HG02763 (cell line): Measurements from ENCODE around the gene SLC49A4.
A peak's percentile ranks its signal among the peaks of the same experiment; 100 is the strongest.

Experiments used
- ATAC-seq: cut with Tn5 transposase; IDR thresholded peaks from one replicate; pipeline ENCODE4 v1.9.1; 2021; ENCODE audit warnings: mild to moderate bottlenecking, moderate library complexity; ENCODE audit not compliant: unreplicated experiment

The SLC49A4 gene

GRCh38 chr3:122843604-122844003 lies 48.7 kb downstream of the SLC49A4 start:
- no peak for ATAC-seq

- no peak for ATAC-seq
Observed at GRCh38 chr3:122857019-122857418, 62.1 kb downstream of the SLC49A4 start.

- no peak for ATAC-seq
Observed at GRCh38 chr3:122858373-122858772, 63.5 kb downstream of the SLC49A4 start.

- ATAC-seq = no peak
Observed at GRCh38 chr3:122859021-122859805, 64.3 kb downstream of the SLC49A4 start.

GRCh38 chr3:122862381-122862780 lies 67.5 kb downstream of the SLC49A4 start:
- no peak for ATAC-seq

- ATAC-seq = no peak
Observed at GRCh38 chr3:122864498-122864897, 69.6 kb downstream of the SLC49A4 start.

GRCh38 chr3:122868322-122868721 lies 73.5 kb downstream of the SLC49A4 start:
- ATAC-seq = no peak

GRCh38 chr3:122873741-122874515 lies 79.1 kb downstream of the SLC49A4 start:
- ATAC-seq = no peak

GRCh38 chr3:122875547-122876127 lies 80.8 kb downstream of the SLC49A4 start:
- no peak for ATAC-seq

- ATAC-seq = no peak
Observed at GRCh38 chr3:122880173-122880572, 85.3 kb downstream of the SLC49A4 start.

GRCh38 chr3:122880624-122881023 lies 85.8 kb downstream of the SLC49A4 start:
- ATAC-seq = no peak

GRCh38 chr3:122882361-122882947 lies 87.6 kb downstream of the SLC49A4 start:
- no peak for ATAC-seq

GRCh38 chr3:122886251-122886650 lies 91.4 kb downstream of the SLC49A4 start:
- ATAC-seq = no peak

GRCh38 chr3:122886946-122887345 lies 92.1 kb downstream of the SLC49A4 start:
- no peak for ATAC-seq

GRCh38 chr3:122890077-122890719 lies 95.3 kb downstream of the SLC49A4 start:
- ATAC-seq = peak; percentile 43

GRCh38 chr3:122890720-122891220 lies 95.9 kb downstream of the SLC49A4 start:
- no peak for ATAC-seq

GRCh38 chr3:122892118-122892960 lies 97.5 kb downstream of the SLC49A4 start:
- ATAC-seq = no peak

GRCh38 chr3:122893282-122893681 lies 98.4 kb downstream of the SLC49A4 start:
- no peak for ATAC-seq

- no peak for ATAC-seq
Observed at GRCh38 chr3:122893754-122894668, 99.1 kb downstream of the SLC49A4 start.
